Mucosa of descending colon (tissue), 3 donors: ENCODE data around the gene CLPSL1. TPM values are rescaled to one million over a fixed set of nuclear protein-coding genes. Genes with fewer than 3 reads are reported as not detected.
"Not testable (repeated sequence)": the region's sequence is repeated elsewhere in the genome, so short reads cannot be mapped to it uniquely, and the experiment has no call there.

Source experiments
- ATAC-seq: fragments of 200-7000 bp; cut with Tn5 transposase; one replicate; pipeline ENCODE4 v1.9.1; 2020; ENCODE audit warnings: mild to moderate bottlenecking, moderate library complexity
- DNase-seq, 3 donors: peaks; one replicate each; pipeline ENCODE4 v3.0.0-alpha.2; 2020
- H3K36me3 ChIP-seq: fragments of 200-600 bp; one replicate; pipeline ENCODE4 v1.8.0; 2021; ENCODE audit warnings: low read depth, mild to moderate bottlenecking
- H3K4me1 ChIP-seq: fragments of 200-600 bp; one replicate; pipeline ENCODE4 v1.8.0; 2021; ENCODE audit warnings: low read depth, mild to moderate bottlenecking
- H3K4me3 ChIP-seq: fragments of 200-600 bp; one replicate; pipeline ENCODE4 v1.8.0; 2021; ENCODE audit warnings: mild to moderate bottlenecking
- H3K9me3 ChIP-seq: fragments of 200-600 bp; one replicate; pipeline ENCODE4 v1.8.0; 2021; ENCODE audit warnings: mild to moderate bottlenecking
- CTCF ChIP-seq: fragments of 200-600 bp; IDR thresholded peaks from one replicate; pipeline ENCODE4 v1.8.0; 2022; ENCODE audit warnings: antibody characterized with exemption, mild to moderate bottlenecking
- intact Hi-C, 2 donors: fragments of 100-400 bp; cut with DNase I in 1 of 2; cut with micrococcal nuclease in 1 of 2; formaldehyde crosslinking; loops; one replicate each; pipeline versions ENCODE4 v1.11.0 to v1.11.1; 2022; cut with DNase I, micrococcal nuclease
- long read RNA-seq, 2 donors: library from polyadenylated mRNA; unstranded; transcript quantifications; one replicate each; pipeline ENCODE4 v2.0.0, GENCODE V29; 2019 to 2021
- total RNA-seq, 3 donors: library from RNA; stranded (reverse); fragmentation: NEBNext Ultra II Directional in 2 of 3; extraction: Animal tissue kit (Norgen Biotek cat#: 25700) in 2 of 3; gene quantifications; one replicate each; pipeline versions ENCODE4 v1.2.1 to v1.2.4, GENCODE V29; 2021 to 2023
- donor health status: DM: no; HTN: no; CAD: no; lungs with moderate emphysema.
- donor health status: DM: no; HTN: no; CAD: no.
- donor health status: DM: no; HTN: yes; CAD: no.

The CLPSL1 gene, protein sequence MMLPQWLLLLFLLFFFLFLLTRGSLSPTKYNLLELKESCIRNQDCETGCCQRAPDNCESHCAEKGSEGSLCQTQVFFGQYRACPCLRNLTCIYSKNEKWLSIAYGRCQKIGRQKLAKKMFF
- total RNA-seq, result not detected
- long read RNA-seq, donor 1, result 0 reads
- long read RNA-seq, donor 2, result 0 reads

DNA sequence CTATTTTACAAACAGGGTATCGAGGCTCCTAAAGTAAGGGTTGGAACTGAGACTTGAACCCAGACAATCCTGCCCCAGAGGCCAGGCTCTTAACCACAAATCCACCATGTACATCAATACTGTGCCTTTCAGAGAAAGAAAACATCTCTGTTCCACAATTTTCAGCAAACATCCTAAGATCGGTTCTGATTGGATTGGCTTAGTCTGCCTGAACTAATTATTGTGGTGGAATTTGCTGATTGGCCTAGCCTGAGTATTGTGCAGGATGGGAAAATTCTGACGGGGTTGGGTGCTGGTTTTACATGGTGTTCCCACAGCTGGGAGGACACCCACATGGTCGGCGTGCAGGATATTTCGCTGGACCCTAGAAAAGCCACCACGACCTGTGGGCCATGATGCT, at the start of gene CLPSL1:
CLPSL1 (plus strand) TSS at position 301 of the 400 bp plus-strand sequence; CDS start at position 393, 92 bp downstream.
- no peak for TF ChIP-seq CTCF
- H3K36me3 ChIP-seq, result no peaks in the 10 kb centered on the region
- DNase-seq, result no peak
- H3K4me1 ChIP-seq, result no peaks in the 10 kb centered on the region
- ATAC-seq, result no peak
- intact Hi-C loops, result no loop called here
- no peak within 1 kb of the TSS for H3K4me3 ChIP-seq
- no peaks in the 10 kb centered on the region for H3K9me3 ChIP-seq

- DNase-seq (peak; percentile 95 to 98 (median 95)), ATAC-seq (peak; percentile 32)
- Histone ChIP-seq H3K4me1 (peaks cover 70% of the 10 kb centered on the region), H3K4me3 (peak overlapping the region; percentile 35), H3K9me3 (no peaks in the 10 kb centered on the region), H3K36me3 (no peaks in the 10 kb centered on the region)
- intact Hi-C loops, result no loop called here
- TF ChIP-seq CTCF, result no peak
Observed at GRCh38 chr6:35731414-35731735, 49.4 kb upstream of the CLPSL1 start.

DNA sequence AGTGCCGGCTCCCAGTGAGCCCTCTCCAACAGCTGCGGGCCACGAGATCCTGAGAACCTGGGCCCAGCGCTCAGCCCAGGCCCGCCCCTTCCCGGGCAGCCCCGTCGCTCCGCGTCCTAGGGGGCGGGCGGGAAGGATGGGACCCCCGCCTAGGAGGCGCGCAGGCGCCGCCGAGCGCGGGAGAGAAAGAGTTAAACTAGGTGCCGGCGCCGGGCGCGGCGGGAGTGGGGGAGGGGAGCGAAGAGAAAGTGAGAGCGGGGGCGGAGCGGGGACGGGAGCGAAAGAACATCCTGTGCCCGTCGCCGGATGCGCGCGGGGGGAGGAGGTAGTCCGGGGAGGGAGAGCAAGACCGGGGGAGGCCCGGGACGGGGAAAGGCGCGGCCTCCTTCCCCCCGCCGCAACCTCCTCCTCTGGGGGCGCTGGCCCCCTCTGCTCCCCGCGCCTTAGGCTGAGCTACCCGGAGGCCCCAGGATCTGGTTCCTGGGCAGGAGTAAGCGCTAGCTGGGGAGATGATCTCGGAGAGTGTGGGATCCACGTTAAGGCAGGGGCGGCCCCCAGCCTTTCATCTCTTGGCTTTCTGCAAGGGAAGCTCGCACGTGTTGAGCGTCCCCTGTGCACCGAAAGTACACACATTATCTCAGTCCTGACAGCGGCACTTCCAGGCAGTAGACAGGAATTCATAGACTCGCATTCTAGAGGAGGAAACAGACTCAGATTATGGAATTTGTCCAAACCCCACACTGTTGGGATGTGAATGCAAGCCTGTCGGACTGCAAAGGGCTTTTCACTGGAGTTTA, 48.9 kb upstream of the CLPSL1 start:
- Histone ChIP-seq H3K36me3 (no peaks in the 10 kb centered on the region), H3K4me1 (peaks cover 67% of the 10 kb centered on the region), H3K4me3 (peak overlapping the region; percentile 35), H3K9me3 (no peaks in the 10 kb centered on the region)
- no peak for TF ChIP-seq CTCF
- intact Hi-C loops, result no loop called here
- peak; percentile 70 for ATAC-seq
- peak; percentile 97 to 99 (median 98) for DNase-seq

DNA sequence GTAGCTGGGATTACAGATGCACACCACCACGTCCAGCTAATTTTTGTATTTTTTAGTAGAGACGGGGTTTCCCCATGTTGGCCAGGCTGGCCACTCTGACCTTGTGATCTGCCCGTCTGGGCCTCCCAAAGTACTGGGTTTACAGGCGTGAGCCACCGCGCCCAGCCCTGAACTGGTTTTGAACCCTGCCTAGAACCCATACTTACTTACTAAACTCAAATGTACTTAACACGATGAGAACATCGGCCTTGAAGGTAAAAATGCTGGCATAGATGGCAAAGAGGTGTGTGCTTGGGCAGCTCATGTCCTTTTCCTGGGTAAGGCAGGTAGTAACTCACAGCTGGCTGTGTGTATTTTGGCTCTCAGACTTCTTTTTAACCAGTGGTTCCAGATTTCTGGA, 47.2 kb upstream of the CLPSL1 start:
- peaks cover 56% of the 10 kb centered on the region for H3K4me1 ChIP-seq
- TF ChIP-seq CTCF, result no peak

GRCh38 chr6:35734319-35734718, 46.5 kb upstream of the CLPSL1 start:
- ATAC-seq, DNase-seq, H3K9me3 ChIP-seq, intact Hi-C loops, H3K36me3 ChIP-seq, H3K4me3 ChIP-seq: not testable (repeated sequence)
- H3K4me1 ChIP-seq, result peaks cover 49% of the 10 kb centered on the region

More for the DNA sequence above, 47.2 kb upstream of the CLPSL1 start:
- Histone ChIP-seq H3K9me3 (no peaks in the 10 kb centered on the region), H3K4me3 (no peak overlapping the region), H3K36me3 (no peaks in the 10 kb centered on the region)
- intact Hi-C loops, result no loop called here
- ATAC-seq (no peak), DNase-seq (peak in 2 of 3 donors; percentile 23 to 61)

GRCh38 chr6:35735452-35735851, 45.4 kb upstream of the CLPSL1 start:
- H3K4me3 ChIP-seq, result no peak overlapping the region
- H3K4me1 ChIP-seq, result peaks cover 37% of the 10 kb centered on the region

More at GRCh38 chr6:35735452-35735851, 45.4 kb upstream of the CLPSL1 start:
- DNase-seq (peak; percentile 50 to 69 (median 57)), ATAC-seq (no peak)
- no peaks in the 10 kb centered on the region for H3K9me3 ChIP-seq
- intact Hi-C loops, result loop anchor here (5.0 kb wide), 3 partner anchors 48 to 213 kb away; partner anchors contain the start of gene FKBP5 (in 1 of the 2)
- TF ChIP-seq CTCF, result no peak
- no peaks in the 10 kb centered on the region for H3K36me3 ChIP-seq
